MM.1S (cell line): ENCODE measurements around the gene GTPBP4.

ENCODE experiments used
- EZH2 ChIP-seq: fragments of 300-600 bp; sonication (generic); optimal IDR thresholded peaks from 2 replicates; pipeline ENCODE3; 2017; ENCODE audit warnings: low read depth, mild to moderate bottlenecking, antibody characterized with exemption, low read length, mixed read lengths
- TF ChIP-seq, protein P1 (sequence below): fragments of 300-600 bp; sonication (generic); IDR thresholded peaks from 2 replicates; pipeline ENCODE4 v1.5.1; 2016; ENCODE audit warnings: antibody characterized with exemption, low read length, mixed read lengths

DNA sequence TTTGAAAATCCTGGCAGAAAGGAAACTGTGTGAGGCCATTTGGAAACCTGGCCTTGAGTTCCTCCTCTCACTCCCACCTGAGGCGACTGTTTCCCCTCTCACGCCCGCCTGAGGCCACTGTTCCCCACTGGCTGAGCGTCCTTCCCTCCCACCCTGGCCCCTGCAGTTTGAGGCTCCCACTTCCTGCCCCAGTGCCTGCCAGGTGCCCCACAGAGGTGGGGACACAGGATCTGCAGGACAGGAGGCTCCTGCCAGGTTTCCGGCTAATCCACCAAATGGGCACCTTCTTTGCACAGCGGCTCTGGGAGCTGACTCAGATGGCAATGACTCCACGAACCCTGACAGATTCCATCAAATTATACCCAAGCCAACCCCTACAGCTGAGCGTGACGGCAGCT lies 32.4 kb upstream of the GTPBP4 start:
- TF ChIP-seq EZH2, result no peak
- TF ChIP-seq, protein P1, sequence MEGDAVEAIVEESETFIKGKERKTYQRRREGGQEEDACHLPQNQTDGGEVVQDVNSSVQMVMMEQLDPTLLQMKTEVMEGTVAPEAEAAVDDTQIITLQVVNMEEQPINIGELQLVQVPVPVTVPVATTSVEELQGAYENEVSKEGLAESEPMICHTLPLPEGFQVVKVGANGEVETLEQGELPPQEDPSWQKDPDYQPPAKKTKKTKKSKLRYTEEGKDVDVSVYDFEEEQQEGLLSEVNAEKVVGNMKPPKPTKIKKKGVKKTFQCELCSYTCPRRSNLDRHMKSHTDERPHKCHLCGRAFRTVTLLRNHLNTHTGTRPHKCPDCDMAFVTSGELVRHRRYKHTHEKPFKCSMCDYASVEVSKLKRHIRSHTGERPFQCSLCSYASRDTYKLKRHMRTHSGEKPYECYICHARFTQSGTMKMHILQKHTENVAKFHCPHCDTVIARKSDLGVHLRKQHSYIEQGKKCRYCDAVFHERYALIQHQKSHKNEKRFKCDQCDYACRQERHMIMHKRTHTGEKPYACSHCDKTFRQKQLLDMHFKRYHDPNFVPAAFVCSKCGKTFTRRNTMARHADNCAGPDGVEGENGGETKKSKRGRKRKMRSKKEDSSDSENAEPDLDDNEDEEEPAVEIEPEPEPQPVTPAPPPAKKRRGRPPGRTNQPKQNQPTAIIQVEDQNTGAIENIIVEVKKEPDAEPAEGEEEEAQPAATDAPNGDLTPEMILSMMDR, result no peak
